NK-92 (cell line): ENCODE measurements around the gene BMI1.
"Not testable (repeated sequence)": the region's sequence is repeated elsewhere in the genome, so short reads cannot be mapped to it uniquely, and the experiment has no call there.

ENCODE experiments used
- DNase-seq: peaks from one replicate; lab custom pipeline; 2025; ENCODE audit not compliant: unreplicated experiment; lab: John Stamatoyannopoulos, UW

Gene BMI1

DNA sequence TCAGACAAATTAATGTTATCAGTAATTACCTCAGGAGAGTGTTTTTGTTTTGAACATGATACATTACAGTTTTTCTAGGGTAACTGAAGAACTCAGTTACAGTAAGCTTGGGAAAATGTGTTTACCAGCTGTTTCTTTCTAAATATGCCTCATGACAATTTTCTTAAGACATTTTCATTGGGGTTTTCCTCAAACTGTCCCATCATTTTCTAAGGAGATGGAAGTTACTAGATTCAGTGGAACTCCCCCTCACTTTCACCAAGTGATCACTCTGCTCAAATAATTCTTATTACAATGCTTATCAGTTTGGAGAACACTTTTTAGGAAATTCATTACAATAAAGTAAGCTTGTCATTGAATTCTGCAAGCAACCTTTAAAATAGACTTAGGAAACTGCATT, 18.0 kb downstream of the BMI1 start:
- DNase-seq, result no peak

DNA sequence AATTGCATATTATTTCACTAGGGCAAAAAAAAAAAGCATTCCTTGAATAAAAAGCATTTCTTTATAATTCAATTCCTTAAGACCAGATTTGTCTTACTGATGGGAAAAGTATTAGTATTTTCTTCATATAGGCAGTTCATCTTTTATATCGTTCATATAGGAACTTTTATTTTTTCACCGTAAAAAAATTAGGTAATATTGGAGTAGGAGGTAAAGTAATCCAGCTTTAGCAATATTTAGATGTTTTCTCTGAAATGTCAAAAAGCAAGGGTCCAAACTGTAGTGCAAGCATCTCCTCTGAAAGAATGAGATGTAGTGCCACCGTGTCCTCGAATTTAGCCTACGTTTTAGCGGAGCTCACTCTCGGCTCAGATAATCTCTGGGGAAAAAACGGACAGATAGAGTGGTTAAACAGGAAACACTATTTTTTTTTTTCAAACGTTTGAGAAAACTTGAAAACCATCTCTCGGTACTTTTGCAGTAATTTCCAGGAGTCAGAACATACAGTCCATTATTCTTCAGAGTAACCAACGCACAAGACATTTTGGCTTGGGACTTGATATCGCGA, 18.9 kb downstream of the BMI1 start:
- no peak for DNase-seq

DNA sequence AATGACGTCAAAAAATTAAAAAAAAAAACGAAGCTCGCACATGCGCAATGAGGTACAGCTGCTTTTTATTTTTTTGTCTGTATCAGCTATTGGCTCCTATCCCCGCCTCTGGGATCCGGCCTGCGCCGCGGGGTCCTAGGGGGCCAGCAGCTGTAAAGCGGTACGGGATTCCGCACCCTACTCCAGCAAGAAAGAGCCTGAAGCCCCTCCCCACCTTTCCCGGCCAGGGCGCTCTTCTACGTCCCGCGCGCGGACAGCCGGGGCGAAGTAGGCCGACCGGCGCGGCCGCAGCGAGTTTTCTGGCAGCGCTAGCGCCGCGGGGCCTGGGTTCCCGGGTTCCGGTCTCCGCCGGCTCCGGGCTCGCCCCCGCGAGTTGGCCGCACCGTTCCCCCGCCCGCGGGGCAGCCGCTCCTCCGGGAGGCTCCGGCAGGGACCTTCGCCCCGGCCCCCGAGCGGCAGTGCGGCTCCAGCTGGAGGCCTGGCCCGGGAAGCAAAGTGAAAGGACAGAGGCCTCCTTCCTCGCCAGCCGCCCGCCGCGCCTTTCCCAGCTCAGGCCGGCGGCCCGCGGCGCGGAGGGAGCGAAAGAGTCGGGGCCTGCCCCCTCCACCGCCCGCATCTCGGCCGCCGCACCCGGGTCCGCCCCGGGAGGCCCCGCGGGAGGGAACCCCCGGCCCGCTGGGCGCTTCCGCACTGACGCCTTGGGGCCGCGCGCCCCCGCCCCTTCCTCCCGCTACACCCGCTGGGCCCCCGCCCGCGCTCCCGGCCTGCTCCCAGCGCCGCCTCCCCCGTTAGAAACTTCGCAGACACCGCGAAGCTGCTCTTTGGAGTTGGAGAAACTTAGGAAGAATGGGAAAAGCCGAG, 19.7 kb downstream of the BMI1 start:
- DNase-seq, result no peak

DNA sequence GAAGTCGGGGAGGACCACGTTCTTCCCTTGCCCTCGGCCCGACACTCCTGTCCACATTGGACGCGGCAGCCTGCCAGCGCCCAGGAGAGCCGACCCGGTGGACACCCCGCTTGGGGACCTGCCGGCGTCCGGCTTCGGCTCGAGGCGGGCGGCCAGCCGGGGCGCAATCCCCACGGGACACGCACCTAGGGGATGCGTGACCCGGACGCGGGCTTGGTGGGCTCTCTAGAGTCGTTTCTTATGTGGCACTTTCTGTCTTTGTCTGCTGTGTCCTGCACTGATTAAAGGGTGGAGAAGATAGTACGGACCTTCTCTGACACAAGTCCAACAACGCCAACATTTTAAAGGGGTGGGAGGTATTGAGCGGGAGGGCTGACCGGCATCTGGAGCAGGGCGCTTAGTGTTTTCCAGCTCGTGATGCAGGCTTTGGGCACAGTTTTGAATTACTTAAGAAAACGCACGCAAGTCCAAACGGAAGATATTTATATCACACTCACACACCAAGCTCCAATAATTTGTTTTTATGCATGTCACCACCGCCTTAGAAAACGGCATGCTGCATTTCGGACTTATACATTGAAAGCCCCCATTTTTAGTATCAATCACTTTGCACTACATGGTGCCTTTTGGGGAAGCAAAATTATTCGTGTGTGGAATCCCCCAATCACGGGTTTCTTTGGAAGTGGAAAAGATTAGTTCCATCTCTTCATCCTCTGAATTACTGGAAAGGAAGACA, 20.5 kb downstream of the BMI1 start:
- no peak for DNase-seq

DNA sequence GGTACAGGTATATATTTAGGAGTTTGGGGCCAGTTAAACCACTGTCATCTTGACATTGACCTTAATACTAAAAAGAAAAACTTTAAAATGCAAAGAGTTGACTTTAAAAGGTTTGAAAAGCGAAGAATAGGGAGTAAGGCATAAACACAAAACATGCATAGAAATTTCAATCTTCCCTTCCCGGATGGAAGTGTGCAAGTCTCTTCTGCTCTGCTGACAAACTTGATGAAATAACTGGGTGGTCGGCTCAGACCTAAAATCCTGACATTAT, 21.0 kb downstream of the BMI1 start:
- DNase-seq, result no peak

DNA sequence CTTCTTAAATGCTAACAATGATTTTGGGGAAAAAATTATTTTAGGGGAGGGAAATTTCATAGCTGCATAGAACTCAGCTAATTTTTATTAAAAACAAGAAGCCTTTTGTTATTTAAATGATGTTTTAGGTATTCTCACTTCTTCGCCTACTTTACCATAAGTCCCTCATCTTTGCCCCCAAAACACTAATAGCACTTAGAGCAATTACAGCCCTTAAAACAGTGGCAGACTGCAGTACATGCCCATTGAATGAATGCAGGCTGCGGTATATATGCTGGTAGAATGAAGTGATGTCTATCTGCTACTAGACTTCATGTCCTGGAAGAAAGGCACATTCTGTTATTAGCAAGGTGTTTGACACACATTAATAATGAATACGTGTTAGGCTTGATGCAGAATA, 21.5 kb downstream of the BMI1 start:
- DNase-seq, result no peak

DNA sequence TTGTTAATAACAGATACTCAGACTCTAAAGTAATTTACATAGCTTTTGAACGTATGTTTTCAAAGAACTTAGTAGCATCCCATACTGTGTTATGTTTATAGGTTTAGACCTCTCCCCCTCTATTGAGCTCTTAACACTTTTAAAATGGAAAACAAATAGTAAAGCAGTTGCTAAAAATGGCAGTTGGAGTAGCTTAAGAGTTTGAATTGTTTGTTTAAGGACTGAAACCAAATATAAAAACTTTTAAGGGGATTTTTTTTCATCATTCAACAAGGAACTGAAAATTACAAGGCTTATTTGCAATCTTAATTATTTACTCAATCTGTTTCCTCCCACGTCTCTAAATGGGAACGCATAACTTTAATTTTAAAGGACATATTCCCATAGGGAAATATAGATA, 22.8 kb downstream of the BMI1 start:
- no peak for DNase-seq

DNA sequence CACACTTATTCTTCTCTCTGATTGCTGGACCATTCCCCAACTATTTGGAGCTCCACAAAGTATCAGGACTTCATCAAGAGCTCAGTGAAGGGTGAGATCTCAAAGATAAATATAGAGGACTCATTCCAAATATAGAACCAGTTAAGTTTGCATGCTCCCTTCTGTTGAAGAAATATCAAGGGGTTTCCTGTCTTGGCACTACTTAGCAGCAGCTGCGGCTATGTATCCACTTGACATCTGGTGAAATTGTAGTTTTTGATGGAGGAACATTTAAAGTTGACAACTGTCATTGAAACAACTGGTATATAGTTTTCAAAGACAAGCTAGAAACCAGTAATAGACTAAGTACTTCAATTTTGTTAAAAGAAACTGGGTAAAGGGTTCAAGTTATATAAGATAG, 23.4 kb downstream of the BMI1 start:
- DNase-seq, result no peak

DNA sequence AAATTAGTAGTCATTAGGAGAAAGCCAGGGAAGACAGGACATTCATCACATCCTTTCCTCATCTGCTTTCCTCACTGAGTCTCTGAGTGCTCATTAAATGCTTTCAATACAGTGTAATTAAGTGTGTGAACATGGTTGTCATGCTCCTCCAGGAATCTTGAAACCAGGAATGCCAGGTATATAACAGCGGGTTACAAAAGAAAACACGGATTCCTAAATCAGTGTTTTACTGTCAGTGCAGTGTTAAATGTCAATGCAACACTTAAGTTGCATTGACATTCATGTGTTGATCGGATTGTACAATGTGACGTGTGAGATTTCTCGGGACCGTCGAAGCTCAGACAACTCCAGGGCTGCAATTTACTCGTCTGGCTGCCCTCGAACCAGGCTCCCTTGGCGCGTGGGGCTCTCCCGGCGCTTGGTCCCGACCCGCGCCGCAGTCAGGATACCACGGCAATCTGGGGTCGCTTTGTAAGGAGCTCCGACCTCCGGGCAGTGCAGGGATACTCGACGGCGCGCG, 23.9 kb downstream of the BMI1 start:
- DNase-seq, result no peak

DNA sequence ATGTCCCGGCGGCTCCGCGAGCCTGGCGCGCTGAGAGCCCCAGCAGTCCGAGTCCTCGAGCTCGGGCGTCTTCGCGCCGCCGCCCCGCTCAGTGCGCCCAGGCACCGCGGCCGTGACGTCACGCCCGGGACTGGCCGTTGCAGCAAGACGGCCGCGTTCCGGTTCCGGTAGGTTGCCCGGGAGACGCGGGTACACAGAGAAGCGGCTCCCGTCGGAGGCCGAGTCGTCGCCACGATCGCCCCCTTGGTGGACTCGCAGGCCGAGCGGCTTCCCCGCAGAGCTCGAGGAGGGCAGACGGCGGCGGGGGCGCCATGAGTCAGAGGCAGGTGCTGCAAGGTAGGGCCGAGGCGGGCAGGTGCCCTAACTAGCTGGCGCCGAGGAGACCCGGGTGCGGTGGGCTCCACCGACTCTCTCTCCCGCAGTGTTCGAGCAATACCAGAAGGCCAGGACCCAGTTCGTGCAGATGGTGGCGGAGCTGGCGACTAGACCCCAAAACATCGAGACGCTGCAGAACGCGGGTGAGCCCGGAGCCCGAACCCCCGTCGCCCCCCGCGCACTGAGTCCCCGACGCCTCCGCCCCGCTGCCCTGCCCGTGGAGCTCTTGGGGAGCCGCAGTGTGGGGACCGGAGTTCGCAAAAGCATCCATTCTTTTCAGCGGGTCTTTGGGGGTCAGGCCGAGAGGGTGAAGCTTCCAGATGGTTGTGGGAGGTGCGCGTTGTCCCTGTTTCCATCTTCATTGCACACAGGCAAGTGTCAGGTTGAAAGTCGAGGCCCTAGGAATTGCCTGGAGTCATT, 24.6 kb downstream of the BMI1 start, which contains the start of gene SPAG6:
TSS of gene SPAG6 (plus strand) at position 196 of the 795 bp plus-strand sequence. CDS start at position 312, 116 bp downstream.
- DNase-seq, result no peak

DNA sequence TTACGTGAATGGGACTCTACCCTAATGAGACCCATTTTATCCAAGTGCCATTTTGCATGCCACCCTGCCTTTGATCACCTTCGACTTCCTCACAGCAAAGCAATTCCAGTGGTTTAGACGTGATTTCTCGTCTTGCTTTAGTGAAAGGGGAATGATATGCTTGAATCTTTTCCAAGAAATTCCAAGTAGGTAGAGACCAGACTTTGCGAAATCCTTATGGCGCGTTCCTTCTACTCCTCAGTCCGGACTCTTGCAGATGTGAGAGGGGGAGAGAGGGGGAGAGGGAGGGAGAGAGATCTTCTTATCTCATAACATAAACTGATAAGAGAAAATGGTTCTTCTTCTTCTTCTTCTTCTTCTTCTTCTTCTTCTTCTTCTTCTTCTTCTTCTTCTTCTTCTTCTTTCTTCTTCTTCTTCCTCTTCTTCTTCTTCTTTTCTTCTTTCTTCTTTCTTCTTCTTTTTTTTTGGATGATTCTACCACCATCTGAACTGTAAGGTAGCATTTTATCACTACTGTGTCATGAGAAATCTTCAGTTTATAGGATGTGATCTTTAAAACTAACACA, 25.3 kb downstream of the BMI1 start:
- no peak for DNase-seq

DNA sequence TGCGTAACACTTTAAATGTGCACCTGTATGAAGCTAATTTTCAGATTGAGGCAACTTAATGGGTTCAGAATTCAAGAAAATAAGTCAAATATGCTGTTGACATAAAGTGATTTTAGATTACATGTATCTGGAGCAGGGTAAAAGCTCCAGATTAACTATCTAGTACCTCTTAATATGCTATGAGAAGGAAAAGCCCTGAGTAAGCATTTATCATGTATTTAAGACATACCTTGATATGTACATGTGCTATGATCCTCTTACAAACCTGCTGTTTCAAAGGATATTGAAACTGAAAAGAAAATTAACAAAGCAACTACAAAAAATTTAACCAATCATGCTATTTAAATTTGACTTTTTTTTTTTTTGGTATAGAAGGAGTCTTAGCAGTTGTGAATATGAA, 28.9 kb downstream of the BMI1 start:
- DNase-seq, result no peak

DNA sequence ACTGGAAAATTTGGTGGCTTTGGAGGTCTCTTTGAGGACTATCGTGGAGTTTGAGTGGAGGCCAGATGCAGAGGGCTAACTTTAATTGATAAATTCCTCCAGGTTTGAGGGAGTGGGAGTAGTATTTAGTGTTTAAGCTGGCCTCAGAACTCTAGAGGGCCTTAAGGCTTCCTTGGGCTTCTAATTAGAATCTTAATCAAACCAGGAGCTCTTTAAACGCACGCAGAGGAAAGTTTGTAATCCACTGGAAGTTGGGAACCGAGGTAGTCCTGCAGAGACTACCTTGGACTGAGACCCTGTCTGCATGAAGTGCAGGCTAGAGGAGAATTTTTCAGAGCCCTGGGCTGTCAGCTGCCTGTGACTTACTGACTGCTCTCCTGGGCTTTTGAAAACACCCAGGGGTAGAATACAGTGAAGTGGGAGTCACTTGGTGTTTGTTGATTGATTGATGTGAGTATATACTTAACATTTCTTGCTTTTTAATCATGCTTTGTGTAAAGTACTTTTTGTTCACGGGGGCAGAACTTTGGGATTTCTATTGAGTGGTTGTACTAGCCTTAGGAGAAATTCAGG, 30.3 kb downstream of the BMI1 start:
- DNase-seq, result no peak

DNA sequence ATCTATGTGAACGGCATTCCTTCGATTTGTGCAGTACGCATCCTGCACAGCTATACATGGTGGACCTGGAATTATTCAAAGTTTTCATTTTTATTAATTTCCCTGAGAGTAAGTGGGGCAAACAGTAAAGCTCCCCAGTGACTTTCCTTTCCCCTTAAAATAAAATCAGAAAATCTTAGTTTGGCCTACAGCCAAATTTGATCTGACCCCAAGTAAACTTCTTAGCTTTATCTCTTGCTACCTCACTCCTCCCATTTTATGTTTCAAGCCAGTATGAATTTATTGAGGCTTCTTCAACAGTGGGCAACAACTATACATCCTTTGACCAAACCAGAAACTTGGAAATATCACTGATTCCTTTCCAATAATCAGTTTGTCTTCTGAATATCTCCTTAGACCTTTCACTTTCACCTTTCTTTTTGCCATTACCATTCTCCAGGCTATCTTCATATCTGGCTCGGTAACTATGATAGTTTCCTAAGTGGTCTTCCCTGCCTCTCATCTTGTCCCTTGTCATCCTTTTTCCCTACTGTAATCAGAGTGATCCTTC, 35.5 kb downstream of the BMI1 start:
- no peak for DNase-seq

DNA sequence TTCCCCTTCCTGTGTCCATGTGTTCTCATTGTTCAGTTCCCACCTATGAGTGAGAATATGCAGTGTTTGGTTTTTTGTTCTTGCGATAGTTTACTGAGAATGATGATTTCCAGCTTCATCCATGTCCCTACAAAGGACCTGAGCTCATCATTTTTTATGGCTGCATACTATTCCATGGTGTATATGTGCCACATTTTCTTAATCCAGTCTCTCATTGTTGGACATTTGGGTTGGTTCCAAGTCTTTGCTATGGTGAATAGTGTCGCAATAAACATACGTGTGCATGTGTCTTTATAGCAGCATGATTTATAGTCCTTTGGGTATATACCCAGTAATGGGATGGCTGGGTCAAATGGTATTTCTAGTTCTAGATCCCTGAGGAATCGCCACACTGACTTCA, 36.9 kb downstream of the BMI1 start:
- DNase-seq, result not testable (repeated sequence)

DNA sequence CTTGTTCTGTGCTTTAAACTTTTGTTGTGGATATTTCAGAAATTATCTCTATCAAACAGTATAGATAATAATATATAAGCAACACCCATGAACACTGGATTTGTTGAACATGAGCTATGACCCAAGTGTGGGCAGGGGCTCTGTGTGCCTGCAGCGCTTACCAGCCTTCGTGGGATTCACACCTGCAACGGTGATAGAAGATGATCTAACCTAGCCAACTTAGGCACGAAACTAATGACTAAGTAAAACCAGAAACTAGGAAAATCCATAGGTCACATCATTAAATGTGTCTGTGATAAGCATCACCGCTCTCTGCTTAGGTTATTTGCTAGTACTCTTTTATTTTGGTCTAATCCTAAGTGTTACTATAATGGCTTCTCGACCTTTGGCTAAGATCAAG, 42.4 kb downstream of the BMI1 start:
- no peak for DNase-seq

DNA sequence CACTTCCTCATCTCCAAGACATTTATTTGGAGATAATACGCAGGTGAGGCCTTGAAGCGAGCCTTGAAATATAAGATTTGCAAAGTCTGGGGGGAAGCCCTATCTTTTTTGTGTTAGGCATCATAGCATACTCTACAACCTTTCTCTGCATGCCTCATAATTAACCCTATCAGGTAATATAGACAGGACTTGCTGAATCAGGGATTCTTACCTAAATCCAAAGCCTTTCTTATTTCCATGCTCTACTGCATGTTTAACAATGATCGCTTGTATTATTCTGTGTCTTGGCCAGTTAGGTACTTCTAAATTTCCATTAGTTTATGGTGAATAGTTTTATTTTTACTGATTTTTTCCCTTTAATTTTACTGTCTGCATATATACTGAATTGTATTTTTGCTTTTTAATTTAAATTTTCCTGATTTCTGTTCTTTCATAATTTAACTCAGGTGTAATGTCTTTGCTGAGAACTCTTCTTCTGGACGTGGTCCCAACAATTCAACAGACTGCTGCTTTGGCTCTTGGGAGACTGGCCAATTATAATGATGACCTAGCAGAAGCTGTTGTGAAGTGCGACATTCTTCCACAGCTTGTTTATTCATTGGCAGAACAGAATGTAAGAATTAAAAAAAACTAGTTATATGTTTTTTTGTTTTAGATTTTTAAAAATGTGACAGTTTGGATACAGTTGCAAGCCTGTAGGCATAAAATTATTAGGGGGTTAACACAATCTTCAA, 43.7 kb downstream of the BMI1 start:
- DNase-seq, result no peak

DNA sequence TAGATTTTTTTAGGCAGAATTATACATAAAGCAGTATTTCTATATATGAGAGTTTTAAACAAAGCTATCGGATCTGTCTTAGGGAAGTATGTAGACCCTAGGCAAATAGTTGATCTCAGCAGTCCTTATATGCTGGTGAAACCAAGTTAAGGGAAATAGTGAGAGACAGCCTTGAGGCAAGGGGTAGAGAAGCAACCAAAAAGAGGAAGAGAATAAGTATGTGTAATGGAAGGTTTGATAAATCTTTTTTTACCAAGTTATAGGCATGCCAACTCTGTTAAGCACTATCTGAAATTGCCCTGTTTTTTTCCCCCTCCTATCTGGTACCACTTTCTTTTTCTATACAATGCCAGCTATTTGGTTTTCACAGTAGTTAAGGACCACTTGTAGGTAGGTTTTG, 44.3 kb downstream of the BMI1 start:
- DNase-seq, result no peak

DNA sequence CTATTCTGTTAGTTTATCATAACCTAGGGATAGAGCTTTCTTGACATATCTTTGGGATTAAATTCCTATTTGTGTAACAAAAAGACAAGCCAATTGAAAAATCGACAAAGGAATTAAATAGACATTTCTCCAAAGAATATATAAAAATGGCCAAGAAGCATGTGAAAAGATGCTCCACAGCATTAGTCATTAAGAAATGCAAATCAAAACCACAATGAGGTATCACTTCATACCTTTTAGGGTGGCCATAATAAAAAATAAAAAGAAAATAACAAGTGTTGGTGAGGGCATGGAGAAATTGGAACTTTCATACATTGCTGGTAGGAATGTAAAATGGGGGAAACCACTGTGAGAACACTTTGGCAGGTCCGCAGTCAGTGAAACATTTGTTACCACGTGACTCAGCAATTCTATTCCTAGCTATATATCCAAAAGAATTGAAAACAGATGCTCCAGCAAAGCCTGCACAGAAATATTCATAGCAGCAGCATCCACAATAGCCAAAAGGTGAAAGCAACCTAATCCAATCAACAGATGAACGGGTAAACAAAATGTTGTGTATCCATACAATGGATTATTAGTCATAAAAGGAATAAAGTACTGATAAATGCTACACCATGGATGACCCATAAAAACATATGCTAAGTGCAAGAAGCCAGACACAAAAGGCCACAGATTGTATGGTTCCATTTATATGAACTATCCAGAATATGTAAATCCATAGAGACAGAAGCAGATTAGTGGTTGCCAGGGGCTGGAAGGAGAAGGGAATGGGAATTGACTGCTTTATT, 44.9 kb downstream of the BMI1 start:
- DNase-seq, result no peak
